Activated T-cell treated with anti-CD3 and anti-CD28 coated beads for 48 hours (primary cell): ENCODE measurements around the gene HS6ST3.
"Not testable (repeated sequence)": the region's sequence is repeated elsewhere in the genome, so short reads cannot be mapped to it uniquely, and the experiment has no call there.

Experiments
- DNase-seq: peaks from one replicate; pipeline ENCODE4 v3.0.0-alpha.2; 2020; ENCODE audit warnings: low read depth

Gene HS6ST3

GRCh38 chr13:96089749-96090239 lies at the start of gene HS6ST3:
TSS of gene HS6ST3 (plus strand) at chr13:96090107.
- DNase-seq = no peak

- DNase-seq = no peak
Observed at GRCh38 chr13:96041326-96042110, 48.4 kb upstream of the HS6ST3 start.

GRCh38 chr13:96044238-96044637 lies 45.7 kb upstream of the HS6ST3 start:
- DNase-seq = no peak

- DNase-seq = not testable (repeated sequence)
Observed at GRCh38 chr13:96046449-96047126, 43.3 kb upstream of the HS6ST3 start.

GRCh38 chr13:96050955-96051354 lies 39.0 kb upstream of the HS6ST3 start:
- not testable (repeated sequence) for DNase-seq

GRCh38 chr13:96051491-96051890 lies 38.4 kb upstream of the HS6ST3 start:
- DNase-seq = not testable (repeated sequence)

GRCh38 chr13:96051946-96052345 lies 38.0 kb upstream of the HS6ST3 start:
- DNase-seq = not testable (repeated sequence)

GRCh38 chr13:96052656-96053002 lies 37.3 kb upstream of the HS6ST3 start:
- DNase-seq = no peak

- peak; percentile 19 for DNase-seq
Observed at GRCh38 chr13:96053003-96053703, 36.8 kb upstream of the HS6ST3 start, which contains the start of gene UGGT2. TSS of gene UGGT2 (minus strand) at chr13:96053401. CDS start at chr13:96053312, 89 bp downstream.

GRCh38 chr13:96065849-96066248 lies 24.1 kb upstream of the HS6ST3 start:
- DNase-seq = no peak

GRCh38 chr13:96068729-96069128 lies 21.2 kb upstream of the HS6ST3 start:
- no peak for DNase-seq

- no peak for DNase-seq
Observed at GRCh38 chr13:96071504-96071903, 18.4 kb upstream of the HS6ST3 start.

GRCh38 chr13:96072392-96072791 lies 17.5 kb upstream of the HS6ST3 start:
- no peak for DNase-seq

- DNase-seq = no peak
Observed at GRCh38 chr13:96075953-96076543, 13.9 kb upstream of the HS6ST3 start.

- no peak for DNase-seq
Observed at GRCh38 chr13:96080676-96081075, 9.2 kb upstream of the HS6ST3 start.

GRCh38 chr13:96081888-96082287 lies 8.0 kb upstream of the HS6ST3 start:
- DNase-seq = no peak

- no peak for DNase-seq
Observed at GRCh38 chr13:96082640-96083039, 7.3 kb upstream of the HS6ST3 start.

- DNase-seq = no peak
Observed at GRCh38 chr13:96086736-96087135, 3.2 kb upstream of the HS6ST3 start.

GRCh38 chr13:96089139-96089538 lies 768 bp upstream of the HS6ST3 start:
- no peak for DNase-seq

- DNase-seq = no peak
Observed at GRCh38 chr13:96090240-96091101, 564 bp downstream of the HS6ST3 start.
